Stimulated activated effector memory CD8-positive, alpha-beta T cell treated with anti-CD3 and anti-CD28 coated beads, Interleukin-12 subunit alpha, Interleukin-12 subunit beta, amount 100 ng/mL, for 72 hours (primary cell): ENCODE results near the gene GAGE12H.
"Not testable (repeated sequence)": the region's sequence is repeated elsewhere in the genome, so short reads cannot be mapped to it uniquely, and the experiment has no call there.

Experiments
- ATAC-seq: fragments of 150-1000 bp; cut with Tn5 transposase; 2 replicates; pipeline ENCODE4 v1.10.0; 2021
- DNase-seq, 2 donors: peaks; one replicate each; pipeline ENCODE4 v3.0.0; 2021 to 2022; ENCODE audit warnings: low spot score in 2 of 2
- H3K27ac Mint-ChIP-seq: one replicate; pipeline ENCODE4 v1.8.0; 2022; ENCODE audit warnings: mild to moderate bottlenecking, mixed read lengths
- H3K36me3 Mint-ChIP-seq: one replicate; pipeline ENCODE4 v1.8.0; 2022; ENCODE audit warnings: mild to moderate bottlenecking, mixed read lengths
- H3K4me1 Mint-ChIP-seq: one replicate; pipeline ENCODE4 v1.8.0; 2022; ENCODE audit warnings: mixed read lengths
- H3K4me3 Mint-ChIP-seq: one replicate; pipeline ENCODE4 v1.8.0; 2022; ENCODE audit warnings: mild to moderate bottlenecking, mixed read lengths
- H3K9me3 Mint-ChIP-seq: one replicate; pipeline ENCODE4 v1.8.0; 2022; ENCODE audit warnings: mixed read lengths

Gene GAGE12H

GRCh38 chrX:49579649-49580048, at the start of gene GAGE12H:
Gene GAGE12H (plus strand): TSS chrX:49579949. CDS start chrX:49581104, 1,155 bp downstream.
- H3K27ac Mint-ChIP-seq, H3K36me3 Mint-ChIP-seq, DNase-seq, H3K9me3 Mint-ChIP-seq, H3K4me3 Mint-ChIP-seq, H3K4me1 Mint-ChIP-seq, ATAC-seq: not testable (repeated sequence)

GRCh38 chrX:49531877-49532276, 47.9 kb upstream of the GAGE12H start, which contains the start of gene GAGE12C:
Gene GAGE12C (plus strand): TSS chrX:49532177. CDS start chrX:49533332, 1,155 bp downstream.
- H3K4me1 Mint-ChIP-seq, H3K36me3 Mint-ChIP-seq, DNase-seq, H3K27ac Mint-ChIP-seq, ATAC-seq, H3K4me3 Mint-ChIP-seq, H3K9me3 Mint-ChIP-seq: not testable (repeated sequence)

- H3K4me3 Mint-ChIP-seq, H3K27ac Mint-ChIP-seq, H3K4me1 Mint-ChIP-seq, H3K9me3 Mint-ChIP-seq, DNase-seq, ATAC-seq, H3K36me3 Mint-ChIP-seq: not testable (repeated sequence)
These were observed 38.3 kb upstream of the GAGE12H start, which contains the start of gene GAGE12D for GRCh38 chrX:49541433-49541832. Gene GAGE12D (plus strand): TSS chrX:49541733. CDS start chrX:49542888, 1,155 bp downstream.

GRCh38 chrX:49550989-49551388, 28.8 kb upstream of the GAGE12H start, which contains the start of gene GAGE12E:
Gene GAGE12E (plus strand): TSS chrX:49551289. CDS start chrX:49552444, 1,155 bp downstream.
- not testable (repeated sequence) for DNase-seq, ATAC-seq, H3K9me3 Mint-ChIP-seq, H3K4me3 Mint-ChIP-seq, H3K4me1 Mint-ChIP-seq, H3K27ac Mint-ChIP-seq, H3K36me3 Mint-ChIP-seq

- H3K9me3 Mint-ChIP-seq, H3K4me3 Mint-ChIP-seq, H3K27ac Mint-ChIP-seq, ATAC-seq, DNase-seq, H3K36me3 Mint-ChIP-seq, H3K4me1 Mint-ChIP-seq: not testable (repeated sequence)
These were observed 19.2 kb upstream of the GAGE12H start, which contains the start of gene GAGE12F for GRCh38 chrX:49560542-49560941. Gene GAGE12F (plus strand): TSS chrX:49560842. CDS start chrX:49561997, 1,155 bp downstream.

- H3K27ac Mint-ChIP-seq, H3K4me3 Mint-ChIP-seq, H3K9me3 Mint-ChIP-seq, H3K36me3 Mint-ChIP-seq, DNase-seq, H3K4me1 Mint-ChIP-seq, ATAC-seq: not testable (repeated sequence)
These were observed 11.0 kb upstream of the GAGE12H start for GRCh38 chrX:49568728-49569127.

DNA sequence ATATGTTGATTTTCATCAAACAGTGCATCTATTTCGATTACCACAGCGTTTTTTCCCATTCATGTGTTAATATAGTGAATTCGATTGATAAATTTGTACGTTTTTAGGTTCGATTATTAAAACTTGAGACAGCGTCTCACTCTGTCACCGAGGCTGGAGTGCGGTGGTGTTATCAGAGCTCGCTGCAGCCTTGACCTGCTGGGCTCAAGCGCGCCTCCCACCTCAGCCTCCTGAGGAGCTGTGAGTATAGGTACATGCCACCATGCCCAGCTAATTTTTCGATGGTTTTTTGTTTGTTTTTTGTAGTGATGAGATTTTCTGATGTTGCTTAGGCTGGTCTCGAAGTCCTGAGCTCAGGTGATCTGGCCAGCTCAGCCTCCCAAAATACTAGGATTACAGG, 10.6 kb upstream of the GAGE12H start:
- ATAC-seq, H3K27ac Mint-ChIP-seq, H3K4me1 Mint-ChIP-seq, H3K36me3 Mint-ChIP-seq, H3K9me3 Mint-ChIP-seq, DNase-seq, H3K4me3 Mint-ChIP-seq: not testable (repeated sequence)

DNA sequence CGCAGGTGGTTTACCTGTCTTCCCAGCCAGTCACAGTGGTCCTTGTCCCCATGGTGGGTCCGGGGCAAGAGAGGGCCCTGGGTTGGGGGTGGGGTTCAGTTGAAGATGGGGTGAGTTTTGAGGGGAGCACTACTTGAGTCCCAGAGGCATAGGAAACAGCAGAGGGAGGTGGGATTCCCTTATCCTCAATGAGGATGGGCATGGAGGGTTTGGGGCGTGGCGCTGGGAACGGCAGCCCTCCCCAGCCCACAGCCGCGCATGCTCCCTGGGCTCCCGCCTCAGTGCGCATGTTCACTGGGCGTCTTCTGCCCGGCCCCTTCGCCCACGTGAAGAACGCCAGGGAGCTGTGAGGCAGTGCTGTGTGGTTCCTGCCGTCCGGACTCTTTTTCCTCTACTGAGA, 9.6 kb upstream of the GAGE12H start, which contains the start of gene GAGE12G:
Gene GAGE12G, plus strand, starts transcription at position 301 of the 400 bp plus-strand sequence. CDS start 1,155 bp downstream, outside the sequence.
- not testable (repeated sequence) for H3K4me3 Mint-ChIP-seq, H3K4me1 Mint-ChIP-seq, H3K9me3 Mint-ChIP-seq, DNase-seq, H3K36me3 Mint-ChIP-seq, ATAC-seq, H3K27ac Mint-ChIP-seq

GRCh38 chrX:49589196-49589595, 9.4 kb downstream of the GAGE12H start, which contains the start of gene GAGE2A:
Gene GAGE2A (plus strand): TSS chrX:49589496. CDS start chrX:49590651, 1,155 bp downstream.
- not testable (repeated sequence) for ATAC-seq, H3K4me1 Mint-ChIP-seq

GRCh38 chrX:49589769-49590478, 10.2 kb downstream of the GAGE12H start:
- peak in 1 of 2 donors; percentile 2 for DNase-seq
- not testable (repeated sequence) for H3K4me3 Mint-ChIP-seq, ATAC-seq, H3K9me3 Mint-ChIP-seq, H3K27ac Mint-ChIP-seq, H3K4me1 Mint-ChIP-seq, H3K36me3 Mint-ChIP-seq

More at GRCh38 chrX:49589196-49589595, 9.4 kb downstream of the GAGE12H start, which contains the start of gene GAGE2A:
- H3K36me3 Mint-ChIP-seq, H3K9me3 Mint-ChIP-seq, DNase-seq, H3K4me3 Mint-ChIP-seq, H3K27ac Mint-ChIP-seq: not testable (repeated sequence)

- not testable (repeated sequence) for DNase-seq, ATAC-seq, H3K4me3 Mint-ChIP-seq, H3K36me3 Mint-ChIP-seq, H3K9me3 Mint-ChIP-seq, H3K27ac Mint-ChIP-seq, H3K4me1 Mint-ChIP-seq
These were observed 10.7 kb downstream of the GAGE12H start for GRCh38 chrX:49590488-49590887.

- ATAC-seq, H3K36me3 Mint-ChIP-seq, H3K9me3 Mint-ChIP-seq, H3K27ac Mint-ChIP-seq, DNase-seq, H3K4me1 Mint-ChIP-seq, H3K4me3 Mint-ChIP-seq: not testable (repeated sequence)
These were observed 19.0 kb downstream of the GAGE12H start, which contains the start of gene GAGE1 for GRCh38 chrX:49598720-49599119. Gene GAGE1 (plus strand): TSS chrX:49599020. CDS start chrX:49600175, 1,155 bp downstream.

DNA sequence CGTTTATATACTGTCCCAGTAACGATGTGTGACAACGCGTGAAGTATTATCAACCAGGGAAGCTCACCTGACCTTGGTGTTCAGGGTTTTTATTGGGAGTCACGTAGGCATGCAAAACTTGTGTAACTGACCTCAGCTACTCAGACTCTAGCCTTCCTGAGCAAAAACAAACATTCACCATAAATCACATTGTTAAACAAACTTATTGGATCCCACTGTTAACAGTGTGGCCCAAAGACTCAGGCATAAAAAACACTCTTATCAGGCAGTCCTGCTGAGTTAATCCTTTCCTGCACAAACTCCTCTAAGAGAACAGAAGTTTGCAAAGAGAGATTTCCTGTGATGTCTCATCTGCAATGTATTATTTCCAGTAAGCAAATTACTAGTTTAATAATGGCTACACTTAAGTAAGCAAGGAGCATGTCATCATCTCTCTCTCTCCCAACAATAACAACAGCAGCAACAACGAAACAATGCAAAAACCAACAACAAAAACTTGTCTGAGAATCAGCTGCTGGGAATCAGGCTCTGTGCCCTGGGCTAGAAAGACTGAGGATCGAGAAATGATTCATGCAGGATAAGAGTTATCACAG, 31.1 kb downstream of the GAGE12H start:
- Mint-ChIP-seq H3K27ac (no peak overlapping the region), H3K9me3 (no peaks in the 10 kb centered on the region), H3K4me1 (peaks cover 6% of the 10 kb centered on the region), H3K4me3 (no peak overlapping the region), H3K36me3 (no peaks in the 10 kb centered on the region)
- DNase-seq (no peak), ATAC-seq (no peak)

GRCh38 chrX:49618574-49618973, 38.8 kb downstream of the GAGE12H start:
- Mint-ChIP-seq H3K9me3 (no peaks in the 10 kb centered on the region), H3K4me3 (no peak overlapping the region), H3K36me3 (no peaks in the 10 kb centered on the region), H3K27ac (no peak overlapping the region), H3K4me1 (peaks cover 6% of the 10 kb centered on the region)
- ATAC-seq (no peak), DNase-seq (no peak)

GRCh38 chrX:49627086-49627777, 47.5 kb downstream of the GAGE12H start:
- Mint-ChIP-seq H3K27ac (no peak overlapping the region), H3K9me3 (no peaks in the 10 kb centered on the region), H3K4me1 (no peaks in the 10 kb centered on the region), H3K36me3 (no peaks in the 10 kb centered on the region), H3K4me3 (peak overlapping the region; percentile 53)
- ATAC-seq (peak; percentile 53), DNase-seq (peak in 1 of 2 donors; percentile 3)
